SK-N-SH (cell line): ENCODE results near the gene CPN2. TPM values are rescaled to one million over a fixed set of nuclear protein-coding genes. Genes with fewer than 3 reads are reported as not detected.

Experiments used
- CTCF ChIA-PET: fragments of 300-600, 350-600 bp; formaldehyde crosslinking; extraction: SDS; loops from one replicate; lab custom pipeline; 2021; lab: Yijun Ruan, JAX
- POLR2A ChIA-PET: fragments of 350-600 bp; sonication (Branson Sonifier 250); formaldehyde crosslinking; extraction: SDS; loops from one replicate; lab custom pipeline; 2020; ENCODE audit warnings: antibody characterized with exemption, inconsistent platforms; lab: Yijun Ruan, JAX
- DNase-seq: peaks from one replicate; pipeline ENCODE4 v3.0.0; 2012
- H2AFZ ChIP-seq: fragments of 200-600 bp; sonication (generic); 2 replicates; pipeline ENCODE4 v1.8.1; 2016; ENCODE audit warnings: antibody characterized with exemption, mild to moderate bottlenecking, low read depth
- H3F3A ChIP-seq: fragments of 200-600 bp; sonication (generic); replicated peaks from 2 replicates; pipeline ENCODE3; 2016; ENCODE audit warnings: antibody characterized with exemption, mild to moderate bottlenecking; ENCODE audit not compliant: insufficient read depth
- H3K27ac ChIP-seq, 2 experiments: fragments of 200-500 bp in 1 of 2; fragments of 200-600 bp in 1 of 2; sonication (Bioruptor generic) in 1 of 2; sonication (generic), shearing (Covaris generic) in 1 of 2; 2 replicates each; pipeline versions ENCODE4 v1.5.1 to v1.6.1; 2014 to 2016; ENCODE audit warnings: low read depth in 2 of 2, inconsistent platforms in 1 of 2, low read length in 1 of 2, mild to moderate bottlenecking in 1 of 2, mixed read lengths in 1 of 2
- H3K27me3 ChIP-seq: fragments of 200-600 bp; sonication (generic), shearing (Covaris generic); 2 replicates; pipeline ENCODE4 v1.6.1; 2016; ENCODE audit warnings: mixed run types; ENCODE audit not compliant: insufficient read depth
- H3K36me3 ChIP-seq, 2 experiments: fragments of 200-500 bp in 1 of 2; fragments of 200-600 bp in 1 of 2; sonication (Bioruptor generic) in 1 of 2; sonication (generic) in 1 of 2; replicated peaks in 1 of 2; 2 replicates each; pipeline versions ENCODE3 to v1.5.1; 2014 to 2016; ENCODE audit warnings: low read length in 1 of 2, mild to moderate bottlenecking in 1 of 2; ENCODE audit not compliant: insufficient read depth in 2 of 2, control insufficient read depth in 1 of 2
- H3K4me1 ChIP-seq, 2 experiments: fragments of 200-500 bp in 1 of 2; fragments of 200-600 bp in 1 of 2; sonication (Bioruptor generic) in 1 of 2; sonication (generic), shearing (Covaris generic) in 1 of 2; 2 replicates each; pipeline versions ENCODE4 v1.5.1 to v1.6.1; 2014 to 2016; ENCODE audit warnings: low read depth in 1 of 2, low read length in 1 of 2, mixed run types in 1 of 2; ENCODE audit not compliant: insufficient read depth in 2 of 2, control insufficient read depth in 1 of 2
- H3K4me2 ChIP-seq: fragments of 200-600 bp; sonication (generic), shearing (Covaris generic); 2 replicates; pipeline ENCODE4 v1.6.1; 2017; ENCODE audit warnings: mixed run types
- H3K4me3 ChIP-seq, 2 experiments: fragments of 200-500 bp in 1 of 2; fragments of 200-600 bp in 1 of 2; sonication (Bioruptor generic) in 1 of 2; sonication (generic), shearing (Covaris generic) in 1 of 2; 2 replicates each; pipeline versions ENCODE4 v1.5.1 to v1.8.1; 2014 to 2016; ENCODE audit warnings: low read depth in 2 of 2, inconsistent platforms in 1 of 2, low read length in 1 of 2, mild to moderate bottlenecking in 1 of 2, mixed read lengths in 1 of 2, moderate library complexity in 1 of 2
- H3K79me2 ChIP-seq: fragments of 200-600 bp; sonication (generic); 2 replicates; pipeline ENCODE4 v1.8.1; 2017; ENCODE audit warnings: mild to moderate bottlenecking; ENCODE audit not compliant: insufficient read depth
- H3K9ac ChIP-seq: fragments of 200-600 bp; sonication (generic); 2 replicates; pipeline ENCODE4 v1.6.1; 2017; ENCODE audit warnings: mixed run types
- H3K9me2 ChIP-seq: fragments of 200-600 bp; sonication (generic); 2 replicates; pipeline ENCODE4 v1.6.1; 2017; ENCODE audit warnings: mixed run types
- H3K9me3 ChIP-seq: fragments of 200-600 bp; sonication (generic); 2 replicates; pipeline ENCODE4 v1.6.1; 2017; ENCODE audit warnings: mixed run types, mild to moderate bottlenecking, moderate library complexity
- H4K20me1 ChIP-seq: fragments of 200-600 bp; sonication (generic); 2 replicates; pipeline ENCODE4 v1.6.1; 2017; ENCODE audit warnings: mild to moderate bottlenecking, mixed run types; ENCODE audit not compliant: insufficient read depth
- CHD2 ChIP-seq: fragments of 150-350 bp; IDR thresholded peaks from 2 replicates; pipeline ENCODE4 v1.6.1; 2018; ENCODE audit warnings: low read length; ENCODE audit not compliant: partially characterized antibody
- CTCF ChIP-seq: fragments of 200-600 bp; sonication (generic); IDR thresholded peaks from 2 replicates; pipeline ENCODE4 v1.6.1; 2017; ENCODE audit warnings: antibody characterized with exemption, mild to moderate bottlenecking, moderate library complexity
- EP300 ChIP-seq, 2 experiments: IDR thresholded peaks; 2 replicates each; pipeline versions ENCODE4 v1.4.0 to v1.6.1; 2012; ENCODE audit warnings: borderline replicate concordance in 1 of 2, low read depth in 1 of 2, low read length in 1 of 2
- EZH2phosphoT487 ChIP-seq: fragments of 200-600 bp; sonication (generic); IDR thresholded peaks from 2 replicates; pipeline ENCODE4 v1.6.1; 2017; ENCODE audit warnings: low read depth, mixed run types, mild to moderate bottlenecking, antibody characterized with exemption, moderate library complexity, borderline replicate concordance
- FOXM1 ChIP-seq: IDR thresholded peaks from 2 replicates; pipeline ENCODE4 v1.4.0; 2012; ENCODE audit warnings: low read depth, mild to moderate bottlenecking
- GABPA ChIP-seq: IDR thresholded peaks from 2 replicates; pipeline ENCODE4 v1.4.0; 2012; ENCODE audit warnings: low read depth, mild to moderate bottlenecking
- JUND ChIP-seq: IDR thresholded peaks from 2 replicates; pipeline ENCODE4 v1.4.0; 2012
- MEF2A ChIP-seq: IDR thresholded peaks from 2 replicates; pipeline ENCODE4 v1.4.0; 2012; ENCODE audit warnings: low read depth, borderline replicate concordance
- NFIC ChIP-seq: IDR thresholded peaks from 2 replicates; pipeline ENCODE4 v1.4.0; 2012; ENCODE audit warnings: borderline replicate concordance
- NRF1 ChIP-seq: IDR thresholded peaks from 2 replicates; pipeline ENCODE4 v1.6.1; 2012; ENCODE audit warnings: low read depth, mild to moderate bottlenecking, low read length
- PBX3 ChIP-seq: IDR thresholded peaks from 2 replicates; pipeline ENCODE4; 2012
- RFX5 ChIP-seq: IDR thresholded peaks from 2 replicates; pipeline ENCODE4 v1.6.1; 2012; ENCODE audit warnings: mild to moderate bottlenecking, improper control_type of control experiment, low read length
- SIN3A ChIP-seq: IDR thresholded peaks from 2 replicates; pipeline ENCODE4 v1.6.1; 2012; ENCODE audit warnings: low read depth, mild to moderate bottlenecking, low read length, moderate library complexity, borderline replicate concordance
- TEAD4 ChIP-seq: IDR thresholded peaks from 2 replicates; pipeline ENCODE4 v1.4.0; 2012; ENCODE audit warnings: mild to moderate bottlenecking, borderline replicate concordance; ENCODE audit not compliant: insufficient read depth
- ZBTB33 ChIP-seq: IDR thresholded peaks from 2 replicates; pipeline ENCODE4 v1.4.0; 2012; ENCODE audit warnings: low read depth, borderline replicate concordance
- WGBS: methylation state at CpG from one replicate; pipeline ENCODE4 v1.1.6; 2017; ENCODE audit warnings: low lambda C conversion rate; 5-methylcytosine and 5-hydroxymethylcytosine counted together
- polyA plus RNA-seq, 3 experiments: library from polyadenylated mRNA; depleted of rRNA; stranded (reverse); fragments of >200 nt; gene quantifications; 2 replicates each; pipeline ENCODE4 v1.2.3, GENCODE V29; 2012

The CPN2 gene
- polyA plus RNA-seq, 1 of the 3 experiments (the other 2 are of a cell fraction): not detected

- no peak for TF ChIP-seq NFIC
- TF ChIP-seq MEF2A: no peak
- no peak for TF ChIP-seq NRF1
- no peak for TF ChIP-seq CHD2
- TF ChIP-seq ZBTB33: no peak
- TF ChIP-seq EZH2phosphoT487: no peak
- no peak for TF ChIP-seq GABPA
- no peak for TF ChIP-seq CTCF
- TF ChIP-seq RFX5: no peak
- no peak for TF ChIP-seq PBX3
- TF ChIP-seq SIN3A: no peak
- TF ChIP-seq EP300 (IDR thresholded peaks at IDR 0.05; ENCODE audit: borderline replicate concordance in 1 of 2, low read depth in 1 of 2, low read length in 1 of 2): no peak
- no peak for TF ChIP-seq JUND
- TF ChIP-seq FOXM1: no peak
- TF ChIP-seq TEAD4: no peak
- Histone ChIP-seq H3K9me3 (no peaks in the 10 kb centered on the region), H3K4me2 (no peak overlapping the region), H3F3A (no peaks in the 10 kb centered on the region), H3K4me1 (peaks cover 0 to 2% of the 10 kb centered on the region in 2 experiments; a peak in 1 of 4 replicates), H3K9me2 (no peaks in the 10 kb centered on the region), H3K27me3 (no peaks in the 10 kb centered on the region), H3K4me3 (no peak overlapping the region), H3K9ac (no peak overlapping the region), H3K79me2 (no peaks in the 10 kb centered on the region), H3K27ac (no peak overlapping the region), H3K36me3 (no peaks in the 10 kb centered on the region), H4K20me1 (no peaks in the 10 kb centered on the region), H2AFZ (no peak overlapping the region)
- ChIA-PET CTCF (interaction anchor here (1.2 kb wide), 1 partner anchor 31 kb away, joined by 5 read pairs; no protein-coding TSS in a partner anchor), POLR2A (no interaction called here)
- no peak for DNase-seq
- WGBS: 87% methylated on average over 6 of the region's 10 CpGs
Observed at GRCh38 chr3:194374935-194375334, 23.8 kb upstream of the CPN2 start.
